K562 (cell line): Measurements from ENCODE around the gene ZSCAN21. TPM values are rescaled to one million over a fixed set of nuclear protein-coding genes. Genes with fewer than 3 reads are reported as not detected.

Experiments
- CBX3 ChIP-seq, 2 experiments: IDR thresholded peaks; 1 replicate in 1 of 2; 2 replicates in 1 of 2; pipeline ENCODE4 v1.6.1; 2012; ENCODE audit warnings: inconsistent platforms in 2 of 2, low read length in 2 of 2, borderline replicate concordance in 1 of 2, control low read depth in 1 of 2
- CEBPB ChIP-seq: fragments of 450-650 bp; IDR thresholded peaks from 2 replicates; pipeline ENCODE4 v1.6.1; 2016; ENCODE audit warnings: missing genetic modification characterization, missing compliant biosample characterization
- E2F5 ChIP-seq: sonication (generic); formaldehyde crosslinking; IDR thresholded peaks from 2 replicates; pipeline ENCODE4 v1.8.0; 2022; ENCODE audit warnings: mild to moderate bottlenecking, missing genetic modification reagents
- ELF4 ChIP-seq: fragments of 450-650 bp; formaldehyde crosslinking; IDR thresholded peaks from 2 replicates; pipeline ENCODE4 v1.4.0; 2022; ENCODE audit warnings: missing genetic modification characterization
- FOXK2 ChIP-seq, 2 experiments: fragments of 450-650 bp; IDR thresholded peaks in 1 of 2; conservative IDR thresholded peaks in 1 of 2; 2 replicates each; pipeline ENCODE4 v1.6.1; 2016; ENCODE audit warnings: low read depth in 2 of 2, mild to moderate bottlenecking in 1 of 2
- HMGN3 ChIP-seq: IDR thresholded peaks from 2 replicates; pipeline ENCODE4 v1.6.1; 2011; ENCODE audit warnings: borderline replicate concordance, low read depth, mild to moderate bottlenecking, mixed read lengths, low read length; ENCODE audit not compliant: insufficient read length; ENCODE audit errors: extremely low read depth
- SRF ChIP-seq, 2 experiments: fragments of 250-450, 450-650 bp in 1 of 2; sonication (Bioruptor Pico) in 1 of 2; sonication (generic) in 1 of 2; formaldehyde crosslinking; IDR thresholded peaks; 2 replicates each; pipeline versions ENCODE4 v1.5.0 to v1.5.1; 2020 to 2022; ENCODE audit warnings: mild to moderate bottlenecking in 1 of 2, missing genetic modification reagents in 1 of 2
- ZNF407 ChIP-seq: fragments of 450-650 bp; IDR thresholded peaks from 2 replicates; pipeline ENCODE4 v1.6.1; 2016; ENCODE audit warnings: low read depth
- polyA plus RNA-seq, 8 experiments: library from polyadenylated mRNA; depleted of rRNA in 4 of 8; stranded (reverse) in 5 of 8; unstranded in 3 of 8; fragments of >200 nt; fragmentation: Nextera tagmentation in 2 of 8; fragmentation: Illumina TruSeq in 1 of 8; extraction: Ambion mirVana in 2 of 8; extraction: Trizol in 1 of 8; gene quantifications; 2 replicates each; pipeline versions ENCODE4 v1.2.1 to v1.2.3, GENCODE V29; 2011 to 2014; ENCODE audit warnings: inconsistent platforms in 1 of 8, missing spikeins in 1 of 8
- total RNA-seq, 7 experiments: library from RNA; depleted of rRNA in 6 of 7; stranded (reverse); fragments of >200 nt in 6 of 7; fragmentation: Illumina TruSeq in 2 of 7; extraction: Trizol in 2 of 7; gene quantifications; 2 replicates each; pipeline versions ENCODE4 v1.2.1 to v1.2.3, GENCODE V29; 2011 to 2021; ENCODE audit warnings: low replicate concordance in 1 of 7
- TF ChIP-seq, protein P1 (sequence below): fragments of 200-800 bp; sonication (Bioruptor generic); IDR thresholded peaks from 2 replicates; pipeline ENCODE4 v1.6.1; 2016; ENCODE audit warnings: missing genetic modification characterization, missing compliant biosample characterization
- TF ChIP-seq, protein P2 (sequence below): fragments of 450-650 bp; IDR thresholded peaks from 2 replicates; pipeline ENCODE4 v1.7.0; 2016; ENCODE audit warnings: borderline replicate concordance

The ZSCAN21 gene
- total and polyA plus RNA-seq, 9 of the 15 experiments (the other 6 are each of a cell fraction or from before 2014, with no cell fraction given), result 5.9 to 15.5 (median 13.2) TPM

- TF ChIP-seq ELF4 (0 out of 2 replicates have a peak, but pooled peaks have one; percentile 35), CBX3 (IDR thresholded peaks at IDR 0.05; ENCODE audit: borderline replicate concordance in 1 of 2, low read length in 2 of 2) (peak in 1 of 2 experiments; percentile 93; a peak in 2 of 3 replicates), HMGN3 (peak; percentile 99), ZNF407 (no peak), SRF (CRISPR knock-in tag; IDR thresholded peaks at IDR 0.05) (peak in 1 of 2 experiments; percentile 82; a peak in 2 of 4 replicates), CEBPB (tag) (no peak), E2F5 (no peak), FOXK2 (conservative IDR thresholded peaks at IDR 0.05 in 1 of 2, IDR thresholded peaks at IDR 0.05 in 1 of 2; ENCODE audit: low read depth in 2 of 2) (peak; percentile 75 to 78; a peak in 3 of 4 replicates)
- TF ChIP-seq, protein P1, sequence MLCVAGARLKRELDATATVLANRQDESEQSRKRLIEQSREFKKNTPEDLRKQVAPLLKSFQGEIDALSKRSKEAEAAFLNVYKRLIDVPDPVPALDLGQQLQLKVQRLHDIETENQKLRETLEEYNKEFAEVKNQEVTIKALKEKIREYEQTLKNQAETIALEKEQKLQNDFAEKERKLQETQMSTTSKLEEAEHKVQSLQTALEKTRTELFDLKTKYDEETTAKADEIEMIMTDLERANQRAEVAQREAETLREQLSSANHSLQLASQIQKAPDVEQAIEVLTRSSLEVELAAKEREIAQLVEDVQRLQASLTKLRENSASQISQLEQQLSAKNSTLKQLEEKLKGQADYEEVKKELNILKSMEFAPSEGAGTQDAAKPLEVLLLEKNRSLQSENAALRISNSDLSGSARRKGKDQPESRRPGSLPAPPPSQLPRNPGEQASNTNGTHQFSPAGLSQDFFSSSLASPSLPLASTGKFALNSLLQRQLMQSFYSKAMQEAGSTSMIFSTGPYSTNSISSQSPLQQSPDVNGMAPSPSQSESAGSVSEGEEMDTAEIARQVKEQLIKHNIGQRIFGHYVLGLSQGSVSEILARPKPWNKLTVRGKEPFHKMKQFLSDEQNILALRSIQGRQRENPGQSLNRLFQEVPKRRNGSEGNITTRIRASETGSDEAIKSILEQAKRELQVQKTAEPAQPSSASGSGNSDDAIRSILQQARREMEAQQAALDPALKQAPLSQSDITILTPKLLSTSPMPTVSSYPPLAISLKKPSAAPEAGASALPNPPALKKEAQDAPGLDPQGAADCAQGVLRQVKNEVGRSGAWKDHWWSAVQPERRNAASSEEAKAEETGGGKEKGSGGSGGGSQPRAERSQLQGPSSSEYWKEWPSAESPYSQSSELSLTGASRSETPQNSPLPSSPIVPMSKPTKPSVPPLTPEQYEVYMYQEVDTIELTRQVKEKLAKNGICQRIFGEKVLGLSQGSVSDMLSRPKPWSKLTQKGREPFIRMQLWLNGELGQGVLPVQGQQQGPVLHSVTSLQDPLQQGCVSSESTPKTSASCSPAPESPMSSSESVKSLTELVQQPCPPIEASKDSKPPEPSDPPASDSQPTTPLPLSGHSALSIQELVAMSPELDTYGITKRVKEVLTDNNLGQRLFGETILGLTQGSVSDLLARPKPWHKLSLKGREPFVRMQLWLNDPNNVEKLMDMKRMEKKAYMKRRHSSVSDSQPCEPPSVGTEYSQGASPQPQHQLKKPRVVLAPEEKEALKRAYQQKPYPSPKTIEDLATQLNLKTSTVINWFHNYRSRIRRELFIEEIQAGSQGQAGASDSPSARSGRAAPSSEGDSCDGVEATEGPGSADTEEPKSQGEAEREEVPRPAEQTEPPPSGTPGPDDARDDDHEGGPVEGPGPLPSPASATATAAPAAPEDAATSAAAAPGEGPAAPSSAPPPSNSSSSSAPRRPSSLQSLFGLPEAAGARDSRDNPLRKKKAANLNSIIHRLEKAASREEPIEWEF, result no peak; the same call in 1 of the 2 replicates
- TF ChIP-seq, protein P2, sequence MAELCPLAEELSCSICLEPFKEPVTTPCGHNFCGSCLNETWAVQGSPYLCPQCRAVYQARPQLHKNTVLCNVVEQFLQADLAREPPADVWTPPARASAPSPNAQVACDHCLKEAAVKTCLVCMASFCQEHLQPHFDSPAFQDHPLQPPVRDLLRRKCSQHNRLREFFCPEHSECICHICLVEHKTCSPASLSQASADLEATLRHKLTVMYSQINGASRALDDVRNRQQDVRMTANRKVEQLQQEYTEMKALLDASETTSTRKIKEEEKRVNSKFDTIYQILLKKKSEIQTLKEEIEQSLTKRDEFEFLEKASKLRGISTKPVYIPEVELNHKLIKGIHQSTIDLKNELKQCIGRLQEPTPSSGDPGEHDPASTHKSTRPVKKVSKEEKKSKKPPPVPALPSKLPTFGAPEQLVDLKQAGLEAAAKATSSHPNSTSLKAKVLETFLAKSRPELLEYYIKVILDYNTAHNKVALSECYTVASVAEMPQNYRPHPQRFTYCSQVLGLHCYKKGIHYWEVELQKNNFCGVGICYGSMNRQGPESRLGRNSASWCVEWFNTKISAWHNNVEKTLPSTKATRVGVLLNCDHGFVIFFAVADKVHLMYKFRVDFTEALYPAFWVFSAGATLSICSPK, result no peak
Observed at GRCh38 chr7:100081535-100082102, 32.0 kb downstream of the ZSCAN21 start, which contains the start of gene ZNF3 (continued).
